Thyroid gland (tissue), 4 donors: Measurements from ENCODE around the gene ZNF302.

Experiments
- POLR2A ChIP-seq, 2 donors: fragments of 450-650 bp; IDR thresholded peaks; one replicate each; pipeline ENCODE4 v1.6.1; 2017; ENCODE audit warnings: antibody characterized with exemption in 2 of 2, mild to moderate bottlenecking in 2 of 2, moderate library complexity in 1 of 2
- TF ChIP-seq, protein P1 (sequence below), 6 experiments: fragments of 200-600 bp in 3 of 6; fragments of 450-650 bp in 3 of 6; sonication (generic) in 3 of 6; IDR thresholded peaks; one replicate each; pipeline ENCODE4 v1.5.1; 2016 to 2019; ENCODE audit warnings: antibody characterized with exemption in 6 of 6, mild to moderate bottlenecking in 2 of 6, inconsistent platforms in 1 of 6, moderate library complexity in 1 of 6

GRCh38 chr19:34731964-34732363 is 54.5 kb downstream of the ZNF302 start:
- TF ChIP-seq, protein P1, sequence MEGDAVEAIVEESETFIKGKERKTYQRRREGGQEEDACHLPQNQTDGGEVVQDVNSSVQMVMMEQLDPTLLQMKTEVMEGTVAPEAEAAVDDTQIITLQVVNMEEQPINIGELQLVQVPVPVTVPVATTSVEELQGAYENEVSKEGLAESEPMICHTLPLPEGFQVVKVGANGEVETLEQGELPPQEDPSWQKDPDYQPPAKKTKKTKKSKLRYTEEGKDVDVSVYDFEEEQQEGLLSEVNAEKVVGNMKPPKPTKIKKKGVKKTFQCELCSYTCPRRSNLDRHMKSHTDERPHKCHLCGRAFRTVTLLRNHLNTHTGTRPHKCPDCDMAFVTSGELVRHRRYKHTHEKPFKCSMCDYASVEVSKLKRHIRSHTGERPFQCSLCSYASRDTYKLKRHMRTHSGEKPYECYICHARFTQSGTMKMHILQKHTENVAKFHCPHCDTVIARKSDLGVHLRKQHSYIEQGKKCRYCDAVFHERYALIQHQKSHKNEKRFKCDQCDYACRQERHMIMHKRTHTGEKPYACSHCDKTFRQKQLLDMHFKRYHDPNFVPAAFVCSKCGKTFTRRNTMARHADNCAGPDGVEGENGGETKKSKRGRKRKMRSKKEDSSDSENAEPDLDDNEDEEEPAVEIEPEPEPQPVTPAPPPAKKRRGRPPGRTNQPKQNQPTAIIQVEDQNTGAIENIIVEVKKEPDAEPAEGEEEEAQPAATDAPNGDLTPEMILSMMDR (IDR thresholded peaks at IDR 0.05): no peak
- no peak for TF ChIP-seq POLR2A (IDR thresholded peaks at IDR 0.05)
